H1 (cell line): ENCODE data around the gene PTPN9. TPM values are rescaled to one million over a fixed set of nuclear protein-coding genes. Genes with fewer than 3 reads are reported as not detected.

ENCODE experiments used
- FOSL1 ChIP-seq: IDR thresholded peaks from 2 replicates; pipeline ENCODE4 v1.6.1; 2011; ENCODE audit warnings: mild to moderate bottlenecking, low read depth, low read length, moderate library complexity; ENCODE audit not compliant: insufficient read depth
- KDM1A ChIP-seq: fragments of 200-600, 300-600 bp; sonication (generic); IDR thresholded peaks from 2 replicates; pipeline ENCODE4 v1.7.1; 2016; ENCODE audit warnings: mild to moderate bottlenecking, low read length, borderline replicate concordance
- MAFK ChIP-seq: IDR thresholded peaks from 2 replicates; pipeline ENCODE4 v1.6.1; 2012; ENCODE audit warnings: low read depth, mild to moderate bottlenecking, improper control_type of control experiment, low read length
- SIX5 ChIP-seq: IDR thresholded peaks from 2 replicates; pipeline ENCODE4 v1.6.1; 2011; ENCODE audit warnings: mild to moderate bottlenecking, low read depth, low read length
- ZNF274 ChIP-seq: IDR thresholded peaks from 2 replicates; pipeline ENCODE4 v1.7.0; 2012; ENCODE audit warnings: low read length, borderline replicate concordance; ENCODE audit errors: extremely low read depth
- polyA plus RNA-seq, 7 experiments: library from polyadenylated mRNA; depleted of rRNA in 3 of 7; stranded (reverse) in 5 of 7; unstranded in 2 of 7; fragments of >200 nt in 5 of 7; fragments of 200-250 nt in 2 of 7; gene quantifications; 1 replicate in 5 of 7; 2 replicates in 1 of 7; 4 replicates in 1 of 7; pipeline versions ENCODE4 v1.2.1 to v1.2.3, GENCODE V29; 2011 to 2013; ENCODE audit warnings: missing spikeins in 2 of 7, mixed read lengths in 2 of 7
- total RNA-seq: library from RNA; stranded (reverse); fragmentation: NEBNext Ultra II Directional; extraction: Animal tissue kit (Norgen Biotek cat#: 25700); gene quantifications from 2 replicates; pipeline ENCODE4 v1.2.1, GENCODE V29; 2021

PTPN9 gene
- total and polyA plus RNA-seq, 2 of the 8 experiments (the other 6 are each of a cell fraction or from before 2014, with no cell fraction given) = 46.6 to 57.4 TPM

GRCh38 chr15:75594276-75594675, 15.2 kb upstream of the PTPN9 start (continued):
- TF ChIP-seq FOSL1 = no peak
- no peak for TF ChIP-seq MAFK
- no peak for TF ChIP-seq ZNF274
- no peak for TF ChIP-seq SIX5
- TF ChIP-seq KDM1A = no peak
- TF ChIP-seq, all 59 proteins: peak for 0
